OCI-LY1 (cell line): ENCODE results near the gene RESP18.

Experiments used
- CTCF ChIP-seq: fragments of 200-600 bp; sonication (generic), shearing (Covaris generic); IDR thresholded peaks from 2 replicates; pipeline ENCODE4 v1.5.1; 2017; ENCODE audit warnings: mild to moderate bottlenecking, antibody characterized with exemption, low read length, moderate library complexity, mixed read lengths
- EZH2 ChIP-seq: fragments of 200-600 bp; sonication (generic), shearing (Covaris generic); IDR thresholded peaks from 2 replicates; pipeline ENCODE4 v1.8.0; 2017; ENCODE audit warnings: borderline replicate concordance, mixed run types, mild to moderate bottlenecking, antibody characterized with exemption, low read length, moderate library complexity, mixed read lengths

- TF ChIP-seq CTCF, result no peak
- TF ChIP-seq EZH2, result no peak
Measured at GRCh38 chr2:219299372-219299760, 33.2 kb downstream of the RESP18 start.
